ENCODE data around the gene PRKCA.

The PRKCA gene

DNA sequence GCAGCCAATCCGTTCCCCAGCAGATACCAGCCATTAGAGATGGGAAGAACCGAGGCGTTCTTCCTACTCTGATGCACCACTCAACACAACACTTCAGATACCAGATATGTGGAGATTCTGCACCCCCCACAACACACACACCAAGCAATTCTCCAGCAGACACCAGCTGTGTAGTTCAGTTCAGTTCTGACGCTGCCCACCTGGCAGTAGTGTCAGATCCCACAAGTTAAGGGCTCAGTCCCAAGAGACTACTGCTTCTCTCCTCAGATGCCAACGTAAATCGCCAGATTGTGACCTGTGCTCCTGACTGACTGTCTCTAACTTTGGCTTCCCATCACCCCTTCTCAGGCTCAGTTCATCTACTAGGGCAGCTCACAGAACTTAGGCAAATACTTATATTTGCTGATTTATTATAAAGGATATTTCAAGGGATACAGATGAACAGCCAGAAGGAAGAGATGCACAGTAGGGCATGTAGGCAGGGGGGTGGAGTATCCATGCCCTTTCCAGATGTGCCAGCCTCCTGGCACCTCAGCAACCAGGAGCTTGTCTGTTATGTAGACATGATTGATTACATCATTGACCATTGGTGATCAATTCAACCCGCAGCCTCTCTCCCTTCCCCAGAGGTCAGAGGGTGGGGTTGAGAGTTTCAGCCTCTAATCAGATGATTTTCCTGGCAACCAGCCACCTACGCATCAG, 110.6 kb downstream of the PRKCA start:
- DNase-seq (ENCODE audit: low read depth in 2 of 3, low spot score in 2 of 3) = no peak

DNA sequence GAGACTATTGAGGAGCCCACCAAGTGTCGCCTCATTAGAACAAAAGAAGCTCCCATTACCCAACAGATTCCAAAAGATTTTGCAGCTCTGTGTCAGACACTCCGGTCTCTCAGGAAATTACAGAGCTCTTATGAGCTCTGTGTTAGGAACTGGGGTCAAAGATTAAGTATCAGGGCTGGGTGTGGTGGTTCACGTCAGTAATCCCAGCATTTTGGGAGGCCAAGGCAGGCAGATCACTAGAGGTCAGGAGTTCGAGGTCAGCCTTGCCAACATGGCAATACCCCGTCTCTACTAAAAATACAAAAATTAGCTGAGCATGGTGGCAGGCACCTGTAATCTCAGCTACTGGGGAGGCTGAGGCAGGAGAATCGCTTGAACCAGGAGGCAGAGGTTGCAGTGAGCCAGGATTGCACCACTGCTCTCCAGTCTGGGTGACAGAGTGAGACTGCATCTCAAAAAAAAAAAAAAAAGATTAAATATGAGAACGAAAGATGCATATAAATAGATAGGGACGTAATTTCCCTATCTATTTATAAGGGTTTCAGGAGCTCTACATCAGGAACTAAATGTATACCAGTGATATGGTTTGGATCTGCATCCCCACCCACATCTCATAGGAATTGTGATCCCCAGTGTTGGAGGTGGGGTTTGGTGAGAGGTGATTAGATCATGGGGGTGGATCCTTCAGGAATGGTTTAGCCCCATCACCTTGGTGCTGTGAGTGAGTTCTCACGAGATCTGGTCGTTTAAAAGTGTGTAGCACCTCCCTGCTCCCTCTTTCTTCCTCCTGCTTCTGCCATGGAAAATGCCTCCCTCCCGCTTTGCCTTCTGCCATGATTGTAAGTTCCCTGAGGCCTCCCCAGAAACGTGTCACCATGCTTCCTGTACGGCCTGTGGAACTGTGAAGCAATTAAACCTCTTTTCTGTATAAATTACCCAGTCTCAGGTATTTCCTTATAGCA, 111.4 kb downstream of the PRKCA start:
- no peak for DNase-seq (ENCODE audit: low read depth in 2 of 3, low spot score in 2 of 3)

DNA sequence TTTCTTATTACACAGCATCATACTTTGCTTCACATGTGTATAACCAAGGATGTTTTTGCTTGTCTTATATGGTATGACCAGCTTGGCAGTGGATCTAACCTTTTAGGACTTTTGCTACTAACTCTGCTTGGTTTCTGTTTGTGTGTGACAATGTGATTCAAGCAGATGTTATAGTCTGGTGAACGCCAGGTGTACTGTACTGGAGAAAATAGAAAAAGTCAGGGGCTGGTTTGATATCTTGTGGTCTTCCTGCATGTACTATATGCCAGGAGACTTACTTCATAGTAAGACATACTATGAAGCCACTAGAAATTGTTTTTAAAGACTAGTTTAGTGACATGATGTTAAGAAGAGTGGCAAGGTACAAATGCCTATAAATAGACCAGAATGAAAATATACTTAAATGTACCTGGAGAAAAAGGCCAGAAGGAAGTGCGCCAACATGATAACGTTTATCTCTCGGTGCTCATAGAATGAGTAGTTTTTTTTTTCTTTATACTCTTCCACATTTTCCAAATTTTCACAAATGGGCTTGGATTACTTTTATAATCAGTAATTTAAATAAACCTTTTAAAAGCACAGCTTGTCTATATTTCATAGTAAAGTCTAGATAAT, 112.3 kb downstream of the PRKCA start:
- no peak for DNase-seq (ENCODE audit: low read depth in 2 of 3, low spot score in 2 of 3)

DNA sequence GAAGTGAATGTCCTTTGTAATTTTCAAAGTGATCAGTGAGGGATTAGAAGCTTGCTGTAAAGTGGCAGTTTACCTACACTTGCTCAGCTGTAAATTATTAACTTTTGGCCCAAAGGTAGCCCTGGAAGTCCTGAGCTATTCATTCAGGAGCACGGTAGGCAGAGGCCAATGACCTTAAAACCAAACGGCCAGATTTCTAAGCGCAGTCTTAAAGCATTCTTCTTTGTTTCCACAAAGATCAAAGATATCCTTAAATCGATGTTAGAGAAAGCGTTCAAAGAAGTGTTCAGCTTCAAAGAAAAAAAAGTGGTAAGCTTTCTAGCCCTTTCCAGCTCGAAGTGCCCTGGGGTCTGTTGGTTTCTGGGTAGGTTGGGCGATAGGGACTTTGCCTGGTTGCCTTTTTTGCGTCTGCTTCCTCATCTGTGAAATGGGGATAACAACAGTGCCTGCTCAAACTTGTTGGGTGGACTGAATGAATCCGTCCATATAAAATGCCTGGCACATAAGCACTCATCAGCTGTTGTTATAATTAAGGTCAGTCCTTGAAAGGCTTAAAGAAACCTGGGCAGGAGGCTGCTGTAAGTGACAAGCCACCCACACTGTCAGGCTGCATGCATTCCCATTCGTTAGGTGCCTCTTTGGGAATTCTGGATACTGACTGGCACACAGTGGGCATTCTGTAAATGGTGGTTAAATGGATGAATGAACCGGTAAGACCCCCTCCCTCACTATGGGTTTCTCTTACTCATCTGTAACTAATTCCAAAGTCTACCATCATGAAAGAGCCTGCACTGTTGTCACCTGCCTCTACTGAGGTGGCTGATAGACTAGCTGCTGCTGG, 113.2 kb downstream of the PRKCA start:
- DNase-seq (ENCODE audit: low read depth in 2 of 3, low spot score in 2 of 3) = no peak

DNA sequence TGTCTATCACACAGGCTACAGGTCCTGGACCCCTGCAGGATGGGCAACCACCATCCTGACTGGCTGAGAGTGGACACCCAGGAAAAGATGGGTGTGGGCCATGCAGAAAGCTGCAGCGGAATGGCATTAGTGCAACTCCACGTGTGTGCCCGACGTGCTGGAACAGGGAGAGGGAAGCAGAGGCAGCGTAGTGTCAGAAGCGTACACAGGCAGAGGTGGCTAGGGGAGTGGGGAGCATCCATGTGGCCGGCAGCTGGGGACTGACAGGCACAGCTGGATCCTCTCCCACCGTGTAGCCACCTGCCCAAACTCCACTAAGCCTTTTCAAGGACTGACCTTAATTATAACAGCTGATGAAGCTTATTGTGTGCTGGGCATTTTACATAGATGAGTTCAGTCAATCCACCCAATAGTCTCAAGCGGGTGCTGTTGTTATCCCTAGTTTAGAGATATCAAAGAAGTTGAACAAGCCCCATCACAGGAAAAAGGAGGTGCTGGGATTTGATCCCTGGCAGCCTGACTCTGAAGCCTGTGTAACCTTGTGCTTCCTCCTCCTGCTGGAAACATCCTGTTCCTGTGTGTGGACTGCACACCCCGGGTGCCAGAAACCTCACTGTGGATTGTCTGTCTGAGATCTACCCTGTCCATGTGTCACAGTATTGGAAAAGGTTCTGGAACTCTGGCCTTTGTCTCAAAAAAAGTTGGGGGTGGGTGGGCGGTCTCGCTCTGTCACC, 114.0 kb downstream of the PRKCA start:
- DNase-seq (ENCODE audit: low read depth in 2 of 3, low spot score in 2 of 3) = no peak

DNA sequence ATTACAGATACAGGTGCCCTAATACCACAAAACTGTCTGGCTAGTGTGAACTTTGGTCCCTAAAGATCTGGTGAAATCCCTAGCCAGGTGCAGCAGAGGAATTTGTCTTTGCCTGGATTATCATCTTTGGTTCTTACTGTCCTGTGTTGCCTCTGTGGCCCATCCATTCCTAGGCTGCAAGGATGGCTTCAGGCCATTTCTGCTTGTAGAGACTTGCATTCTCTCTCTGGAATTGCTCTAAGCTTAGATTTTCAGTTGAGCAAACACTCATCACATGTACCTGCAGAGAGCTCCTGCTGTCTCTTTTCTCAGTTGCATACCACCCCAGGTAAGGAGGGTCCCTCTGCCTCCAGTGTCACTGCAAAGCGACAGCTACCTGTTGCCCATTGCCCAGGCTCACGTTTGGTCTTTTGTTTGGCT, 114.9 kb downstream of the PRKCA start:
- no peak for DNase-seq (ENCODE audit: low read depth in 2 of 3, low spot score in 2 of 3)

DNA sequence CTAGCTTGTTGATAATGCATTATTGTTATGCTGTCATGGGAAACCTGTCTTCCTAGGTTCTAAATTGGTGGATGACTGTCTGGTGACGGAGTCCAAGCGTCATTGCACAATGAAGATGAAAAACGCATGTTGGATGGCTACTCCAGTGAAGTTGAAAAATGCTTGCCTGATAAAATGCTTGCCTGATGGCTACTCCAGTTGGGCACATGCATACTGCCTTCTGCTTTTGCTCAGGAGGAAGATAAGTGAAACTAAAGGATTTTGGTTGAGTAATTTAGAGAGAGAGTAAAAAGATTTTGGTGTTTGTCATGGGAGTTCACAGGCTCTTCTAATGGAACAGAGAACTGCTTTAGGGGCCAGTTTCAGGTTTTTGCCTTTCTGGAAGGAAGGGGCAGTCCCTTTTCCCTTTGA, 118.6 kb downstream of the PRKCA start:
- DNase-seq (ENCODE audit: low read depth in 2 of 3, low spot score in 2 of 3) = no peak

DNA sequence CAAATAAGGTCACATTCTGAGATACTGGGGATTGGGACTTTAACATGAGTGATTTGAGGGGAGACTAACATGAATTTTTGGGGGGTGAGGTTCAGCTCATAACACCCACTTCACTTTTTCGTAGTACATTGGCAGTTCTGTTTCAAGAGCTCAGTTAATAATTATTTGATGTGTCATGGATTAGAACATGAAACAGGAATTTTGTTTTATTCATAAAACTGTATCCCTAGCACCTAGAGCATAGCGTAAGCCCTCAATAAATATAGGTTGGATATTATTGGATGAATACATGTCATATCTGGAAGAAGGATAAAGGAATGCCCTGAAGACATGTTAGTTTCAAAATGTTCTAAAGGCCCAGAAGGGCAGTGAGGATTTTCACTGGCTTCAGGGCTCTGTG, 119.8 kb downstream of the PRKCA start:
- no peak for DNase-seq (ENCODE audit: low read depth in 2 of 3, low spot score in 2 of 3)

DNA sequence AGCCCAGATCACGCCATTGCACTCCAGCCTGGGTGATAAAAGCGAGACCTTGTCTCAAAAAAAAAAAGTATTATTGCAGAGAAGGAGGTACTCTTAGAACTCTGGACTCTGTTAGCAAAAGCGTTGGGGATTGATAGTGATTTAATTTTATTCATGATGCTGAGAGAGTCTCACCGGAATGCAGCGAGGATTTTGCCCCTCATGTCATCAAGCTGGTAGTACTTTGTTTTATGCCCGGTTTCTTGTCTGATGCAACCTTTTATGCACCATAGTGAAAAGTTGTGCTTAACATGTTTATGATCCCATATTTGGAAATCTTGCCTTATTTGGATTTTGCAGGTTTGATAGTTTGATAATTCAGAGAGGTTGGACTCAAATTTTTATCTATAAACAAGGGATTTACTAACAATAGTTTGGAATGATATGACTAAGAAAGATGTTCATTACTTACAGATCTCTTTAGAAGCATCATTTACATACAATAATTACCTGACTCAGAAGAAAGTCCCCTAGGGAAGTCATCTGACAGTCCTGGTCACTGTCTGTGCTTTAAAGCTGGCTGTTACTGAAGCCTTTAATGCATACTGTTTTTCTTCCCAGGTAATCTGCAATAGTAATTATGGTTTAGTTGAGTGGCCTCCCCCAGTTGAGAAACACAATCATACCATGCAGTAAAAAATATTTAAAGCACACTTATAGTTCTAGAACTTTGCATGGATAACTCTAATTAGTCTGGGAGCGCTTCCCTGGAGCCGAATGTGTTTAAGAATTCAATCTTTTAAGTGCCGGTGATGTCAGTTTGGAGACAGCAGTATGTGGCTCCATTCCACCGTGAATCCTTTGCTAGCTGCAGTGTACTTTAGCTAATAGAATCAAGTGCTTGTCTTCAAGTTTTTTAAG, 120.9 kb downstream of the PRKCA start:
- no peak for DNase-seq (ENCODE audit: low read depth in 2 of 3, low spot score in 2 of 3)

DNA sequence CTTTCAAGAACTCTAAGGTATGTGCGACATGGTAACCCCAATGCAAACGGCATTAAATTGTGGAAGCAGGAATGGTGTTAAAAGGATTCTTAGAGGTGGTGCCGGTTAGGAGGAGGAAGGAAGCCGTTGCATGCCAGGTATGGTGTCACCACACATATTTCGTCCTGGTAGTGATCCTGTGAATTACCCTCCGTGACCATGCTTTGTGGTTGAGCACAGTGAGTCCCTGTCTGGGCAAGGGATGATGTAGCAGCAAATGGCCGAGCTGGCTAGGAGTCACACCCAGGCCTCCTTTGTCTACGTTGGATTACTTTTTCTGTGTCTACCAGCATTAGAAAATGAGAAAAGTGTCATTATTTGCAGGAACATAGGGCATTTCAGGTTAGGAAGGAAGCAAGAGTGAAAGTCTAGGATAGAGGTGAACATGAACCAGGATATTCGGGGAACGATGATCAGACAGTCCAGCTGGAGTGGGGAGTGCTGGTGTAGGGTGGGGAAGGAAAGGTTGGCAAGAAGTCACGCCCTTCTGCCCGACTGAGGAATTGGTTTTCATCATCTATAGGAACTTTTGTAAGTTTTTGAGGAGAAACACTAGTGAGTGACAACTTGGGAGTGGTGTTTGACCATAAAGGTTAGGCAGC, 123.5 kb downstream of the PRKCA start:
- no peak for DNase-seq (ENCODE audit: low read depth in 2 of 3, low spot score in 2 of 3)

DNA sequence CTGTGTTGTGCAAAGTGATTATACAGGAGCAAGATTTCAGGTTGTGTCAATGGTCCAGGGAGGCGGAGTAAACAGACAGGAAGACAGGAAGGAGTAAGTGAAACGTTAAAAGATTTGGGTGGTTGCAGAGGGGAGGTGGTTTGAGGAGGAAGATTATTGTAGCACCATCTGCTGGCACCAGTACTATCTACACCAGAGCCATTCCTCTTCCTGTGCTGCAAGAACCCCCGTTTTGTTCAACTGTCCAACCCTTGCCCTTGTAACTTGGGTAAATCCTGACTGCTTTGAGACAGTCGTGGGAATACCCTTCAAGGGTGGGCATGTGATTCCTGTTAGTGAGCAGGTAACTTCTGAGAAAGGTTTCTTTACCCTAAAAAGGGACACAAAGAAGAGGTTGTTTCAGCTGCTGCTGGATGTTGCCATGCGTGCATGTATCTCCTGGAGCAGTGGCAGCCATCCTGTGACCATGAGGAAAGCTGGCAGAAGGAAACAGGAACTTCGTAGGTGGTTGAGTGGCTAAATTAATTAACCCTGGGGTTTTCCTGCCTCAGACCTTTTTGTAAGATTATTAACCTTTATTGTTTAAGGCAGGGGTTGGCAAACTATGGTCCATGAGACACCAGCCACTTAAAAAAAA, 124.1 kb downstream of the PRKCA start:
- DNase-seq (ENCODE audit: low read depth in 2 of 3, low spot score in 2 of 3) = no peak

DNA sequence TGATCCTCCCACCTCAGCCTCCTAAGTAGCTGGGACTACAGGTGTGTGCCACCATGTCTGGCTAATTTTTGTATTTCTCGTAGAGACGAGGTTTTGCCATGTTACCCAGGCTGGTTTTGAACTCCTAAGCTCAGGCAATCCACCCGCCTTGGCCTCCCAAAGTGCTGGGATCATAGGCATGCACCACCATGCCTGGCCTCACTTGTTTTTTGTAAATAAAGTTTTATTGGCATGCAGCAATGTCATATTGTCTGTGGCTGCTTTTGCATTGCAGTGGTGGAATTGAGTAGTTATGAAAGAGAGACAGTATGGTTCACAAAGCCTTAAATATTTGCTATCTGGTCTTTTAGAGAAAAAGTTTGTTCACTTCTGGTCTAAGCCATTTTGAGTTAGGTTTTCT, 124.7 kb downstream of the PRKCA start:
- DNase-seq (ENCODE audit: low read depth in 2 of 3, low spot score in 2 of 3) = no peak

DNA sequence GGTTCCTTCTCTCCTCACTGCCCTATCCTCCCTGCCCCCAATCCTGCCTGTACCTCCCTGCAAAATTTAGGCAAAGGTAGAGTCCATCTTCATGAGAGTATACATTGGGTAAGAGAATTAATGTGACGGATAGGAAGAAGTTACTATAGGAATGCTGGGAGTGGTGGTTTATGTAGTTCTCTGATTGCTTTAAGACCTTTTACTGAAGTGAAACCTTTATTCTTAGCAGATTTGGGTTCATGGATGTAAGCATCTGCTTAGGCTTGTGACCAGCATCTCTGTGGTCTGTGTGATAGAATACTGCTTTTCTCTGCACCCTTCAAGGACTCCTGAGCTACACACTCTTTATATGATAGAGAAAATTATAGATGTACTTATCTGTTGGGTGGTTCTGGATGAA, 127.3 kb downstream of the PRKCA start:
- no peak for DNase-seq (ENCODE audit: low read depth in 2 of 3, low spot score in 2 of 3)

DNA sequence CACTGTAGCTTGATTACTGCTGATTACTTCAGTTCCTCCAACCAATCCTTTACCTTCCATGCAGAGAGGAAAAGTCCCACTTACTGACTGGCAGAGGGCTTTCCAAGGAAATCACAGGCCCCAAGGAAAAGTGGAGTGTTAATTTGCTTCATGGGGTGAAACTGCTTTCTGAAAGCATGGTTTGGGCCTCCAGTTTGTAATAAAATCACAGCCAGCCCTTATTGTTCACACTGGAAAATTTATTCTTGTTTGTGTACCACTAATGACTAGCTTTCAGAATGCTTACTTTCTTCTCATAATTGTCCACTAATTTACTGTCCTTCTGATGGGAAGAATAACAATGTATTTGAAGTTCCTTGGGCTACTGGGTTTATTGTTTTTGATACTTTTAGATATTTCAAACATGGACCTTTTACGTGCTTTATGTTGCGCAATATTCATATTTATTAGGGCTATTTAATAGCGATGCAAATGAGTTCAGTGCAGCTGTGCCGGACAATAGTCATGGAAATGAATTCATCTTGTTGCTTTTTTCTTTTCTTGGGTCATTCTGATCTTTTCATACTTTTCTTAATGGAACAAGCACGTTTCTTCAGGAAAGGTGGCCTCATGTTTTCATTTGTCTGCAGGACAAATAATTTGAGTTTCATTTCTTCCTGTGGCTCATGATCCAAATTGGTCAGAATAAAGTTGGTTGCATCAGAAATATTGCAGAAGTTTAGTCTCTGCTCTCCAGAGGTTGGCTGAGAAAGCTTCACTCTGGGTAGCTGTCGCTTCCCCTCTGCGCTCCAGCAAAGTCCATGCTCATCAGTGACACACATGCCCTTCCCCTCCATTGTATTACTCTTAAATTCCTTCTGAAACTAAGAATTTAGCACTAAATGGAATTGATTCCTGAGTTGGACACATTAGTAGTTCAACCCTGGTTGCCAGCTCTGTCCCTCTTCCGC, 128.7 kb downstream of the PRKCA start:
- no peak for DNase-seq (ENCODE audit: low read depth in 2 of 3, low spot score in 2 of 3)

DNA sequence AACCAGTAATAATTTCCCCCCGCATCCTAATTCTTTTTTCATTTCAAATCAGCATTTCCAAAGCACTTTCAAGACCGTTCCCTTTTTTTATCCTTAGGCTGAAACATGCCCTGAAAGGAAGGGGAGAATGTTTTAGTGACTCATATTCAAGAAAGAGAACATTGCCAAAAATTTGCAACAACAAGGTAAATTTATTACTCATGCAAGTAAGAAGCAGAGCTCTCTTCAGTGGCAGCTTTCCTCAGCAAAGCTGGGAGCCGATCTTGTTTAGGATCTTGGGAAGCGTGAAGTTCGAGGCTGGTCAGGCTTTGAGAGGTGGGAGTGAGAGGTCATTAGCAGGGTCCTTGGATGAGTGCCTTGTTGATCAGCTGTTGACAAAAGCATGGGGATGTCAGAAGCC, 129.5 kb downstream of the PRKCA start:
- no peak for DNase-seq (ENCODE audit: low read depth in 2 of 3, low spot score in 2 of 3)

DNA sequence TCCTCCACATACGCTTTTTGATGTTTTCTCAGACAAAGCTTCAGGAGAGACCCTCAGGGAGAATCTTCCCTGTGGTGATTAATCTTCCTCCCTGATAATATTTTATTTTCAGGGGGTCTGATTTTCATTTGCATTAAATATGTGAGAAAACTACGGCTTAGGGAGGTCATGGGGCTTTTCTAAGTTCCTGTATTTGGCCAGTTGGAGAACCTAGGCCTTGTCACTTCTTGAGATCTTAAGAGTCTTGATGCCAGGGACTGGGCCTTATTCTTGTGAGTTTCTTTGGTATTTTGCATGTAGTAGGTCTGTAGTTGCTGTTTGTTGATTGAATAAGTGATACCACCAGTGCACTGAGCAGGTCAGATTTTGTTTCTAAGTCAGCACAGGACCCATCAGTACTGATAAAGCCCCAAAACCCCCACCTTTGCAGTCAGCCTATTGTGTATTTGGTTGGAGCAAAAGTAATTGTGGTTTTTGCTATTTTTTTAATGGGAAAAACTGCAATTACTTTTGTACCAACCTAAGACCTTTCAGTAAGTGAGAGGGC, 130.1 kb downstream of the PRKCA start:
- DNase-seq (ENCODE audit: low read depth in 2 of 3, low spot score in 2 of 3) = no peak

DNA sequence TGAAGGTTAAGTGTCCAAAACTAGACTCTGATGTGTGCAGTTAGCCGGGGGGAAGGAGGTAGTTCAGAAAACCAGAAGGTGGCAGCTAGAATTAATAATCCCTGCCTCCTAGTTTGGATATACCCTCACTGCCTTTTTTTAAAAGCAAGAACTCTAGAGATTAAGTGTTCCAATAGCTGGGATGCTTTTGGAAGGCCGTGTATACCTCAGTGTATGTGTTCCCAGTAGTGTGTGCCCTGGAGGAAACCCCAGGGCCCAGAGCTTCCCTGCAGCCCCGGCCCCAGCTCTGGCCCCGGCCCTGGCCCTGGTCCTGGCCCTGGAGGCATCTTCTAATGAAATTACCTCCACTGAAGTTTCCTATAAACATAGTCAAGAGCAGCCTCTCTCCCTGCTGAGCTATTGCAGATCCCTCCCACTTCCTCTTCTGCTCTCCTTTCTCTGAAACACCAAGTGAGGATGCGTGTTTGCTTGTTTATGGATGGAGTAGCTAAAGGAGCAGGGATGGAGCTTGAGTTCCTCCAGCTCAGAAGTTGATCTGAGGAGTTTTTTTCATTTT, 130.7 kb downstream of the PRKCA start:
- DNase-seq (ENCODE audit: low read depth in 2 of 3, low spot score in 2 of 3) = no peak

Data from activated CD8-positive, alpha-beta memory T cell treated with anti-CD3 and anti-CD28 coated beads for 48 hours (primary cell).